Stimulated activated CD4-positive, alpha-beta T cell treated with anti-CD3 and anti-CD28 coated beads, Interleukin-2, amount 100 ng/mL, for 24 hours (primary cell): ENCODE data around the gene ZXDB.
"Not testable (repeated sequence)": the region's sequence is repeated elsewhere in the genome, so short reads cannot be mapped to it uniquely, and the experiment has no call there.

Experiments
- DNase-seq, 2 donors: peaks; one replicate each; pipeline ENCODE4 v3.0.0-alpha.2; 2020

ZXDB gene

DNA sequence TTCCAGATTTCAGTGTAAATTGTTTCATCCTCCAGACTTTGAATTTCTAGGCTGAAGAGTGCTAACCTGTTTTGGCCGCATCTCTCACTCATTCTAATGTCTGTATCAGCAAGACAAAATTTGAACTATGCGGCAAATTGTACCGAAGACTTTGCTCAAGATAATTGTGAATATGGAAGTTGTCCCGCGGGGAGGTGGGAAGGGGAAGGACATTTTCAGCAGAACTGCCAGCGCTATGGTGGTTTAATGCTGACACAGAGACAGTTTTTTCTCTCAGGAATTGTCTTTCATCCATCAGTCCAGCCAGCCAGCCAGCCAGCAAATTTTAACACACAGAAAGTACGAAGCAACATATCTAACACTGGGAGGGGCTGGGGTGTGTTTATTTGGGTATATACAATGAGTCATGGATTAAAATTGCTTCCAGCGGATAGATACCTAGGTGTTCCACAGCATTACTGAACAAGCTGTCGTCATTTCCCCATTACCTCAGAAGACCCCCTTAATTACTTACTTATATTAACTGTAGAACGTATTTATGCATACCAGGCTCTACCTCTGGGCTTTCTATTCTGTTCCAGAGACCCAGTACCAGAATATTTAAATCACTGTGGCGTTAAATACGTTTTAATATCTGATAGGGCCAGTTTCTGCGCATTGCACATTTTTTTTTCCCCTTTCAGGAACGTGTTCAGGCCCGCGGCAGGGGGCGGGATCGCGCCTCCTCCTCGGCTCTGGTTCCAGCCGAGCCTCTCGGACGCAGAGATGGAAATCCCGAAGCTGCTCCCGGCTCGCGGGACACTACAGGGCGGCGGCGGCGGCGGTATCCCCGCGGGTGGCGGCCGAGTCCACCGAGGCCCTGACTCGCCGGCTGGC, at the start of gene ZXDB:
TSS of gene ZXDB (plus strand) at position 728 of the 876 bp plus-strand sequence. CDS start at position 766, 38 bp downstream.
- DNase-seq, result peak in 1 of 2 donors; percentile 19

DNA sequence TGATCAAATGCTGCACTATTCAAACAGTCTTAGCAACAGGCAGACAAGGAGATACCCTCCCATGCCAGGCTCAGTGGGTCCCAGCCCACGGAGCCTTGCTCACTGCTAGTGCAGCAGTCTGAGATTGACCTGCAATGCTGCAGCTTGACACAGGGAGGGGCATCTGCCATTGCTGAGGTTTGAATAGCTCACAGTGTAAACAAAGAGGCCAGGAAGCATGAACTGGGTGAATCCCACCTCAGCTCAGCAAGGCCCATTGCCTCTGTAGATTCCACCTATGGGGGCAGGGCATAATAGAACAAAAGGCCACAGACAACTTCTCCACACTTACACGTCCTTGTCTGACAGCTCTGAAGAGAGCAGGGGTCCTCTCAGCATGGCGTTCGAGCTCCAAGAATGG, 26.6 kb upstream of the ZXDB start:
- no peak for DNase-seq

DNA sequence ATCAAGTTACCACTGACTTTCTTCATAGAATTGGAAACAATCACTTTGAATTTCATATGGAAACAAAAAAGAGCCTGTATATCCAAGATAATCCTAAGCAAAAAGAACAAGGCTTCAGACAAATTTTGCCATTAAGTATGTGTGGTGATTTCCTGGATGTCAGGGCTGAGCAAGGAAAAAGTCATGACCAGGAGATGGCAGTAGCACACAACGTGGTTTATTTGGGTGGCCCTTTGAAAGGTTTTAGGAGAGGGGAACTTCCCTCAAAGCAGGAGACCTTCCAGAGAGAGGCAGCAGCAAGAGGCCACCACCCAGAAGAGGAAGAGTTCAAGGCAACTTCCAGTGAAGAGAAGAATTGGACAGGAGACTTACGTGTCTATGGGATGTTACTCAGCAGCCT, 18.1 kb upstream of the ZXDB start:
- no peak for DNase-seq

DNA sequence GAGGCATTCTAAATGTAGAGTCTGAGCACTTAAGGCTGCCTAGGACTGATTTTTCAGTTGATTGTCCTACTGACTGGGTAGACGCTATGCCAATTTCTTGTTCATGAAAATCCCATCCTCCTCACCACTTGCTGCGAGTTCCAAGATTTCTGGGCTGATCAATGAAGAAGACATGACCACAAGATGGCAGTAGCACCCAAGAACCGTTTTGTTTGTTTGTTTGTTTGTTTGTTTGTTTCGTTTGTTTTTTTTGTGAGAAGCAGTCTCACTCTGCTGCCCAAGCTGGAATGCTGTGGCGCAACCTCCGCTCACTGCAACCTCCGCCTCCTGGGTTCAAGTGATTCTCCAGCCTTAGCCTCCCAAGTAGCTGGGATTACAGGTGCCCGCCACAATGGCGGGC, 8.9 kb upstream of the ZXDB start:
- DNase-seq, result not testable (repeated sequence)

DNA sequence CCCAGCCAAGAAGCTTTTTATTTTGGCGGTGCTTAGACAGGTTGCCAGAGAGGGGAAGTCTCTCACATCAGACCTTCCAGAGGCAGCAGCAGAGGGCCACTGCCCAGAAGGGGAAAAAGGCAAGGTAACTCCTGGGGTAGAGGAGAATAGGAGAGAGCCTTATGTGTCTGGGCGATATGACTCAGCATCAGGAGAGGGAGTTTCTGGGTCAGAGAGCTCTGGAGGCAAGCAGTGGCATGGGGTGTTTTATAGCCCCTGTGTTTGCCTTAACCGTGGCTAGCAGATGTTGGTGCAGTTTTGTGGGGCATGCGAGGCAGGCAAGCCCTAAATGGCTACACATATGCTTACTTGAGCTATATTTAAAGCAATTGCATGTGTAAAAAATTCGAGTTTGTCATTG, 8.3 kb upstream of the ZXDB start:
- DNase-seq, result no peak

DNA sequence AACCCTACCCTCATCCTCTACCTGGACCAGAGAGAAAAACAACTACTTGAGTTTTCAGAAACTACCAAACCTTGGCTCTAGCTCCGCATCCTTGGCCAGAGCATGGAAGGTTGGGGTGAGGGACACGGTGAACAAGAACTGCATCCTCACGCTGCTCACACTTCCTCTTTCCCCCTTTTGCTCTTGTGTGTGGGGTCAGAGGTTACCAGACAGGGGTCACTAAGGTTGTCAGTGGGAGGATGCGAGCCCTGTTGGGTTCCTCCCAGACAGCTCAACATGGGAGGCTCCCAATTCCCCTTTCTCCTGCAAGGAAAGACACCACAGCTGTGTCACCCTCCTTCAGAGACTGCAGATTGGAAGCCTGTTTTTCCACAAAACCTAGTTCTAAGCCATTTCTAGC, 5.5 kb upstream of the ZXDB start:
- DNase-seq, result no peak

DNA sequence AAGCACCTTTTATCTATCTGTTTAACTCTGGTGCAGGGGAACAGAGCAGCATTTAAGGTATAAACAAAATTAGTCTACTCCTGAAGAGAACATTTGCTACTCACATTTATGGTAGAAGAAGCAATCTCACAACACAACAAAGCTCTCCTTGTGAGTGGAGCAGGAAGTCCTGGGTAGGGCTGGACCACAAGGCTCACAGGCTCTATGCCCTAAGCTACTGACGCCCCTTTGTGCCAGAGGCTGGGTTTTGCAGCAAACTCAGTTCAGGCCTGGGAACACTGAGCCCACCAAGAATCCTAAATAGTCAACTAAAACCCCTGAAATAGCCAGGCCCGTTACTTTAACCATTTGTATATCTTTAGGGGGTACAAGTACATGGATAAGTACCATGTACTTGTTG, 4.7 kb upstream of the ZXDB start:
- DNase-seq, result no peak

DNA sequence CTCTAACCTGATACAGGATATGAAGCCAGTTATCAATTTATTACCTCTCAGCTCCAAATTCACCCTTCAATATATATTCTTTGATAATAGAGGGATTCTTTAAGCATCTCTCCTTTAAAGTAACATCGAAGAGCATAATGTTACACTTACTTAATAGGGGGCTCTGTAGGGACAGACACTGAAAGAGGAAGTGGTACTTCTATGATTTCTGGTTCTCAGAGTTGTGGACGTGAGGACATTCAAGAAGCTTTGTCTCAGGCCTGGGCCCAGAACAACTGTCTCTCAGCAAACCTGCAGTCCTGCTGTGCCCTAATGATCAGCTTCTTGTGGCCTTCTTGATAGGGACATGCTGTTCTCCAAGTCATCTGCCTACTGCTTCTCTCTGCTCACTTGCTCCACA, 4.2 kb upstream of the ZXDB start:
- DNase-seq, result no peak

DNA sequence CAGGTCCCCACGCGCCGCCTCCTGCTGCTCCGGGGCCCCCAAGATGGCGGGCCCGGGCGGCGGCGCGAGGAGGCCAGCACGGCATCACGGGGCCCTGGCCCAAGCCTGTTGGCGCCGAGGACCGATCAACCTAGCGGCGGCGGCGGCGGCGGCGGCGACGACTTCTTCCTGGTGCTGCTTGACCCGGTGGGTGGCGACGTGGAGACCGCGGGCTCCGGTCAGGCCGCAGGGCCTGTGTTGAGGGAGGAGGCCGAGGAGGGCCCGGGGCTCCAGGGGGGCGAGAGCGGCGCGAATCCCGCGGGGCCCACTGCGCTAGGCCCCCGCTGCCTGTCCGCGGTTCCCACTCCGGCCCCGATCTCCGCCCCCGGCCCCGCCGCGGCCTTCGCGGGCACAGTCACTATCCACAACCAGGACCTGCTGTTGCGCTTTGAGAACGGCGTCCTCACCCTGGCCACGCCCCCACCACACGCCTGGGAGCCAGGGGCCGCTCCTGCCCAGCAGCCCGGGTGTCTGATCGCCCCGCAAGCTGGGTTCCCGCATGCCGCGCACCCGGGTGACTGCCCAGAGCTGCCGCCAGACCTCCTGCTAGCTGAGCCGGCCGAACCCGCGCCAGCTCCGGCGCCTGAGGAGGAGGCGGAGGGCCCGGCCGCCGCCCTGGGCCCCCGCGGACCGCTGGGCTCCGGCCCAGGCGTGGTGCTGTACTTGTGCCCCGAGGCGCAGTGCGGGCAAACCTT, 516 bp downstream of the ZXDB start:
- peak; percentile 22 to 23 for DNase-seq

DNA sequence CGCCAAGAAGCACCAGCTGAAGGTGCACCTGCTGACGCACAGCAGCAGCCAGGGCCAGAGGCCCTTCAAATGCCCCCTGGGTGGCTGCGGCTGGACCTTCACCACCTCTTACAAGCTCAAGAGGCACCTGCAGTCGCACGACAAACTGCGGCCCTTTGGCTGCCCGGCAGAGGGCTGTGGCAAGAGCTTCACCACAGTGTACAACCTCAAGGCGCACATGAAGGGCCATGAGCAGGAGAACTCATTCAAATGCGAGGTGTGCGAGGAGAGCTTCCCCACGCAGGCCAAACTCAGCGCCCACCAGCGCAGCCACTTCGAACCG, 1.0 kb downstream of the ZXDB start:
- DNase-seq, result peak in 1 of 2 donors; percentile 22

DNA sequence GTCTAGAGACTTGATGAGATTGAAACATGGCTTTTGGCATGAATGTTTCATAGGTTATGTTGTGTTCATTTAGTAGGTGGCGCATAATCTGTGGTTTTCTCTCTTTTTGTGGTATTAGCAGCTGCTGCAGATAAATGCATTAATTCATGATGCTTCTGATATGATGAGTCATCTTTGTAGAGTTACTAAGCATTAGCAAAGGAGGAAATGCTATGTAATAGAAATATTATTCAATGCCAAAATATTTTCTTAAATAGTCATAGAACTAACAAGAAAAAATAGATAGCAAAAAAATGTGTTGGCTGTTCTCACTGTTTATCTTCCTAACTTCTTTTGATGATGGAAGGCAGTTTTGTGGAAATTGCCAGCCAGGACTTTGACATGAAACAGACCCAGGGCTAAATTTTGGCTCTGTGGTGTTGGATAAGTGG, 3.6 kb downstream of the ZXDB start:
- DNase-seq, result no peak

DNA sequence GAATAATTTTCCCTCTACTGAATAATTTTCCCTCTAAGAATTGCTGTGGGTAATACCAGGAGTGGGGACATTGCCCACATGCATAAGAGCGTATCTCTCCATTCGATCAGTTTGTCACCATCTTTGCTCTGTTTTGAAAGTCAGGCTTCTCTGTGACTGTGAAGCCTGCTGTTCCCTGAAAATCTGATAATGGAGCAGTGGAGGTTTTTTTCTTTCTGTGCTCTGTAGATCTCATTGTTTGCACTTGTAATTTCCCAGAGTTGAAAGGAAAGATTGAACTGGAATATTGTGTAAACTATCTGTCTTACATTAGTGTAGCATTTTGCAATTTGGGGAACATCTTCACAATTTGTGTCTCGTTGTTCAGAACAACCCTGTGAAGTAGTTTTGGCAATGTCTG, 4.3 kb downstream of the ZXDB start:
- DNase-seq, result no peak

DNA sequence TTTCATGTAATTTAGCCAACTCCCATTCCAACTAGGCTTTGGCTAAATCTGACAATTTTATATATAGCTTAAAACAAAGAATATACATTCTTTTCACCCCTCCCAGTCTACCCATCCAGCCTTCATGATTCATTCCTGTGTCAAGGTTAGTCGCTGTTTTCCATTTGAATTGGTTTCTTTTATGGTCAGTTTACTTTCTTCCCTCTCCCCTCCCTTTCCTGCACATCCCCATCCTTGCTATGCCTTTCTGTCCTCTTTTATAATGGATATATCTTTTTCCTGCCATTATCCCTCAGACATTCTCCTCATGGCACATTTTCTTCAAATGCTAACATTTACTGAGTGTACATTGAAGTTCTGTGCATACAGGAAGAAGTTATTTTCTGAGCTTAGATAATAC, 4.7 kb downstream of the ZXDB start:
- DNase-seq, result no peak

DNA sequence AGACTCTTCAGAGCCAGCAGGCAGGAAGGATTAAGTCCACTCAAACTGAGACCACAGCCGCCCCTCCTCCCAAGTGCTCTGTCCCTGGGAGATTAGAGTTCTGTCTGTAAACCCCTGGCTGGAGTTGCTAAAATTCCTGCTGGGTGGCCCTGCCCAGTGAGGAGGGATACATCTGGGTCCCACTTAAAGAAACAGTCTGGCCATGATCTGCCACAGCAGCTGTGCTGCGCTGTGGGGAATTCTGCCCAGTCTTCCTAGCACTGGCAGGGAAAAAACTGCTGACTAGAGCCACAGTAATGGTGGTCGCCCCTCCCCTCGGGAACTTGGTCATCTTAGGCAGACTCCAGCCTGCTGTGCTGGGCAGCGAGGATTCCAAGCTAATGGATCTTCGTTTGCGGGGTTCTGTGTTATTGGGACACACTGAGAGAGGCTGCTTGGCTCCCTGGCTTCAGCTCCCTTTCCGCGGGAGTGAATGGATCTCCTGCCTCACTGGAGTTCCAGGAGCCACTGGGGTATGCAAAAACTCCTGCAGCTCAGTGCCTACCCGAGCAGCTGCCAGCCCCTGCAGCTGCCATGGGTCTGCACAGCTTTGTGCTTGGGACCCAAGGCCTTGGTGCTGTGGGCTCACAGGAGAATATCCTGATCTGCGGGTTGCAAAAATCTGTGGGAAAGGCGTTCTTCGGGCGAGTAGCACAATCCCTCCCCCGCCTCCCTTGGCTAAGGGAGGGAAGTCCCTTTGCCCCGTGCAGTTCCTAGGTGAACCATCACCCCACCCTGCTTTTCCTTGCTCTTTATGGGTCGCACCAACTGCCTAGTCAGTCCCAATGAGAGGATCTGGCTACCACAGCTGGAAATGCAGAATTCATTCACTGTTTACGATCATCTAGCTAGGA, 15.7 kb downstream of the ZXDB start:
- DNase-seq, result no peak

DNA sequence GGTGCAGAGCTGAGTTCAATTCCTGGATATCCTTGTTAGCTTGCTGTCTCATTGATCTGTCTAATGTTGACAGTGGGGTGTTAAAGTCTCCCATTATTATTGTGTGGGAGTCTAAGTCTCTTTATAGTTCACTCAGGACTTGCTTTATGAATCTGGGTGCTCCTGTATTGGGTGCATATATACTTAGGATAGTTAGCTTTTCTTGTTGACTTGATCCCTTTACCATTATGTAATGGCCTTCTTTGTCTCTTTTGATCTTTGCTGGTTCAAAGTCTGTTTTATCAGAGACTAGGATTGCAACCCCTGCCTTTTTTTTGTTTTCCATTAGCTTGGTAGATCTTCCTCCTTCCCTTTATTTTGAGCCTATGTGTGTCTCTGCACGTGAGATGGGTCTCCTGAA, 21.5 kb downstream of the ZXDB start:
- not testable (repeated sequence) for DNase-seq

DNA sequence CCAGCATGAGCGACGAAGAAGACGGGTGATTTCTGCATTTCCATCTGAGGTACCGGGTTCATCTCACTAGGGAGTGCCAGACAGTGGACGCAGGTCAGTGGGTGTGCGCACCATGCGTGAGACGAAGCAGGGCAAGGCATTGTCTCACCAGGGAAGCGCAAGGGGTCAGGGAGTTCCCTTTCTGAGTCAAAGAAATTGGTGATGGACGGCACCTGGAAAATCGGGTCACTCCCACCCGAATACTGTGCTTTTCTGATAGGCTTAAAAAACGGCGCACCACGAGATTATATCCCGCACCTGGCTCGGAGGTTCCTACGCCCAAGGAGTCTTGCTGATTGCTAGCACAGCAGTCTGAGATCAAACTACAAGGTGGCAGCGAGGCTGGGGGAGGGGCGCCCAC, 37.6 kb downstream of the ZXDB start:
- DNase-seq, result not testable (repeated sequence)

DNA sequence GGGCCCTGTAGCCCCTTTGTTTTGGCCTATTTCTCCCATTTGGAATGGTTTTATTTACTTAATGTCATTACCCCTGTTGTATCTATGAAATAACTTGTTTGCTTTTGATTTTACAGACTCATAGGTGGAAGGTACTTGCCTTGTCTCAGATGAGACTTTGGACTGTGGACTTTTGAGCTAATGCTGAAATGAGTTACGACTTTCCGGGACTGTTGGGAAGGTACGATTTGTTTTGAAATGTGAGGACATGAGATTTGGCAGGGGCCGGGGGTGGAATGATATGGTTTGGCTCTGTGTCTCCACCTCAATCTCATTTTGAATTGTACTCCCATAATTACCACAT, 48.8 kb downstream of the ZXDB start:
- DNase-seq, result no peak

DNA sequence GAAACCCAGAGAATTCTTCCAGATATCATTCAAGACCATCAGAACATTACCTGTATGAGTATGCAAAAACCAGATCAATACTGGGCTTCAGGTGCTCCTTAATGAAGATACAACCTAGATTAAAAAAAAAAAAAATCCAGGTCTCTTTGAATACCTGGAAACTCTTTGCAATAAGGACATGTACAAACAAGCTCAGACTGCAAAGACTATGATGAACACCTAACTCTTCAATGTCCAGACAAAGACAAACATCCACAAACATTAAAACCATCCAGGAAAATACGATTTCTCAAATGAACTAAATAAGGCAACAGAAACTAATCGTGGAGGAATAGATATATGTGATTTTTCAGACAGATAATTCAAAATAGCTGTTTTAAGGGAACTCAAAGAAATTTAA, 49.5 kb downstream of the ZXDB start:
- no peak for DNase-seq

DNA sequence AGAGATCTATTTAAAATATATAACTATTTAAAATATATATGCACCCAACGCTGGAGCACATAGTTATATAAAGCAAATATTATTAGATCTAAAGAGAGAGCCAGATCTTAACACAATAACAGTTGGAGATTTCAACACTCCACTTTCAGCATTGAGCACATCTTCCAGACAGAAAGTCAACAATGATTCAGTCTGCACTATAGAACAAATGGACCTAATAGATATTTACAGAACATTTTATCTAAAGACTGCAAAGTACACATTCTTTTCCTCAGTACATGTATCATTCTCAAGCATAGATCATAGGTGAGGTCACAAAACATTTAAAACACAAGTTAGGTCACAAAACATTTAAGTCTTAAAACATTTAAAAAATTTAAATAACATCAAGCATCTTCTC, 51.9 kb downstream of the ZXDB start:
- no peak for DNase-seq

DNA sequence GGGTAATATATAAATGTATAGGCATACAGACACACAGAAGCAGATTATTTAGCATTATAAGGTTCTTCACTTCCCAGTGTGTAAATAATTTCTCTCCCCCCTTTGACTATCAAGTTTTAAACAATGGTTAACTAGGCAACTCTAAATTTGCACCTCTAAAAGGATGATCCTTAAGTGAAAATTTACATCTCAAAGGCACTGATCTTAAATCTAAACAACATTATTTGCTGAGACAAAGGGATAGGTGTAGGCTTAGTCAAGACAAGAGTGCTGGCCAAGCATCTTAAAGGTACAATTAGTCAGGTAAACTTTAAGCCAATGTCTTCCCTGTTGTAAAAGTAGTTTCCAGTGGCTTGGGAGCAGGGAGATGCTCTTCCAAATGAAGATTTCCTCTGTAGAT, 55.2 kb downstream of the ZXDB start:
- no peak for DNase-seq
